ENCODE data around the gene OPTN. TPM values are rescaled to one million over a fixed set of nuclear protein-coding genes. Genes with fewer than 3 reads are reported as not detected.

Gene OPTN
- total and polyA plus RNA-seq, 2 of the 8 experiments (the other 6 are each of a cell fraction or from before 2014, with no cell fraction given), result 4.8 to 20.1 TPM

- TF ChIP-seq EGR1 (IDR thresholded peaks at IDR 0.05; ENCODE audit: borderline replicate concordance, low read depth, low read length) (no peak), TAF7 (optimal IDR thresholded peaks at IDR 0.05; ENCODE audit: borderline replicate concordance, low read depth, low read length) (no peak), GTF2F1 (IDR thresholded peaks at IDR 0.05; ENCODE audit: borderline replicate concordance, low read depth, low read length) (no peak)
- TF ChIP-seq, protein P1, sequence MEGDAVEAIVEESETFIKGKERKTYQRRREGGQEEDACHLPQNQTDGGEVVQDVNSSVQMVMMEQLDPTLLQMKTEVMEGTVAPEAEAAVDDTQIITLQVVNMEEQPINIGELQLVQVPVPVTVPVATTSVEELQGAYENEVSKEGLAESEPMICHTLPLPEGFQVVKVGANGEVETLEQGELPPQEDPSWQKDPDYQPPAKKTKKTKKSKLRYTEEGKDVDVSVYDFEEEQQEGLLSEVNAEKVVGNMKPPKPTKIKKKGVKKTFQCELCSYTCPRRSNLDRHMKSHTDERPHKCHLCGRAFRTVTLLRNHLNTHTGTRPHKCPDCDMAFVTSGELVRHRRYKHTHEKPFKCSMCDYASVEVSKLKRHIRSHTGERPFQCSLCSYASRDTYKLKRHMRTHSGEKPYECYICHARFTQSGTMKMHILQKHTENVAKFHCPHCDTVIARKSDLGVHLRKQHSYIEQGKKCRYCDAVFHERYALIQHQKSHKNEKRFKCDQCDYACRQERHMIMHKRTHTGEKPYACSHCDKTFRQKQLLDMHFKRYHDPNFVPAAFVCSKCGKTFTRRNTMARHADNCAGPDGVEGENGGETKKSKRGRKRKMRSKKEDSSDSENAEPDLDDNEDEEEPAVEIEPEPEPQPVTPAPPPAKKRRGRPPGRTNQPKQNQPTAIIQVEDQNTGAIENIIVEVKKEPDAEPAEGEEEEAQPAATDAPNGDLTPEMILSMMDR (IDR thresholded peaks at IDR 0.05; ENCODE audit: control extremely low read depth in 1 of 3, insufficient read depth in 1 of 3, low read depth in 1 of 3, low read length in 3 of 3), result no peak
These were observed 84.3 kb downstream of the OPTN start (continued) for GRCh38 chr10:13184276-13184675.

All from H1 (cell line).